Stimulated activated naive CD8-positive, alpha-beta T cell treated with anti-CD3 and anti-CD28 coated beads, Interleukin-15, Interleukin-2, amounts not matched to agents 100 ng/mL and 50 ng/mL, for 24 hours (primary cell): ENCODE data around the gene GPR84.
A peak's percentile ranks its signal among the peaks of the same experiment; 100 is the strongest.

Source experiments
- H3K27ac Mint-ChIP-seq: one replicate; pipeline ENCODE4 v1.8.0; 2021; ENCODE audit warnings: mild to moderate bottlenecking, mixed read lengths
- H3K27me3 Mint-ChIP-seq: one replicate; pipeline ENCODE4 v1.8.0; 2021; ENCODE audit warnings: mixed read lengths
- H3K36me3 Mint-ChIP-seq: one replicate; pipeline ENCODE4 v1.8.0; 2021; ENCODE audit warnings: low read depth, mixed read lengths
- H3K4me1 Mint-ChIP-seq: one replicate; pipeline ENCODE4 v1.8.0; 2021; ENCODE audit warnings: low read depth, mixed read lengths
- H3K4me3 Mint-ChIP-seq: one replicate; pipeline ENCODE4 v1.8.0; 2021; ENCODE audit warnings: mild to moderate bottlenecking, mixed read lengths
- H3K9me3 Mint-ChIP-seq: one replicate; pipeline ENCODE4 v1.8.0; 2021; ENCODE audit warnings: mixed read lengths

Gene GPR84

GRCh38 chr12:54364413-54364812 lies at the start of gene GPR84:
GPR84 (minus strand) TSS chr12:54364486; CDS start chr12:54363851, 635 bp downstream.
- no peaks in the 10 kb centered on the region for H3K9me3 Mint-ChIP-seq
- no peaks in the 10 kb centered on the region for H3K36me3 Mint-ChIP-seq
- peak within 1 kb of the TSS; percentile 52 for H3K4me3 Mint-ChIP-seq

GRCh38 chr12:54413284-54414190 lies 49.3 kb upstream of the GPR84 start:
- H3K9me3 Mint-ChIP-seq = no peaks in the 10 kb centered on the region
- no peaks in the 10 kb centered on the region for H3K27me3 Mint-ChIP-seq
- H3K36me3 Mint-ChIP-seq = peaks cover 10% of the 10 kb centered on the region
- peak overlapping the region; percentile 66 for H3K4me3 Mint-ChIP-seq
- H3K27ac Mint-ChIP-seq = peak overlapping the region; percentile 93
- H3K4me1 Mint-ChIP-seq = peaks cover 69% of the 10 kb centered on the region

More at GRCh38 chr12:54364413-54364812, at the start of gene GPR84:
- Mint-ChIP-seq H3K27ac (peak within 1 kb of the TSS; percentile 53), H3K27me3 (no peaks in the 10 kb centered on the region), H3K4me1 (peaks cover 34% of the 10 kb centered on the region)

GRCh38 chr12:54412786-54413185 lies 48.5 kb upstream of the GPR84 start:
- peak overlapping the region; percentile 93 for H3K27ac Mint-ChIP-seq
- H3K36me3 Mint-ChIP-seq = peaks cover 14% of the 10 kb centered on the region
- H3K27me3 Mint-ChIP-seq = no peaks in the 10 kb centered on the region
- peak overlapping the region; percentile 66 for H3K4me3 Mint-ChIP-seq
- H3K4me1 Mint-ChIP-seq = peaks cover 70% of the 10 kb centered on the region
- H3K9me3 Mint-ChIP-seq = no peaks in the 10 kb centered on the region

DNA sequence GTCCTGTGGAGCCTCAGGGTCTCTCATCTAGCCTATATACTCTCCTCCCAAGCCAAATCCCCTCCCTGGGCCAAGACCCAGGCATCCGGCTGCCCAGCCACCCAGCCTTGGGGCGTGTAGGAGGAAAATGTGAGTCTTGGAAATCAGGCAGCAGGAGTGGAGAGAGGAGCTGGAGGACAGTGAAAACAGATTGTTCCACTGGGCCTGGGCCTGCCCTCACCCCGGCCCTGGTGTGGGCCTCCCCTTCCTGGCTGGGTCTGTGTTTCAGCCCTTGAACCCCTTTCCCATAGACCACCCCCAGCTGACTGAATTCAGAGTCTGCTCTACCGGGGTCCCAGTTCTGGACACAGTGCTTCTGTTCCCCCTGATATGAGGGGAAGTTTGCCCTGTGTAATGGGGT lies 48.1 kb upstream of the GPR84 start:
- Mint-ChIP-seq H3K27ac (peak overlapping the region; percentile 93), H3K36me3 (peaks cover 16% of the 10 kb centered on the region), H3K4me1 (peaks cover 65% of the 10 kb centered on the region), H3K4me3 (peak overlapping the region; percentile 66), H3K9me3 (no peaks in the 10 kb centered on the region), H3K27me3 (no peaks in the 10 kb centered on the region)

- H3K27ac Mint-ChIP-seq = peak overlapping the region; percentile 93
- peaks cover 23% of the 10 kb centered on the region for H3K36me3 Mint-ChIP-seq
- no peaks in the 10 kb centered on the region for H3K27me3 Mint-ChIP-seq
- no peaks in the 10 kb centered on the region for H3K9me3 Mint-ChIP-seq
- peaks cover 58% of the 10 kb centered on the region for H3K4me1 Mint-ChIP-seq
- peak overlapping the region; percentile 6 for H3K4me3 Mint-ChIP-seq
Observed at GRCh38 chr12:54411391-54412241, 47.3 kb upstream of the GPR84 start.

- H3K36me3 Mint-ChIP-seq = peaks cover 35% of the 10 kb centered on the region
- H3K4me1 Mint-ChIP-seq = peaks cover 43% of the 10 kb centered on the region
- no peaks in the 10 kb centered on the region for H3K9me3 Mint-ChIP-seq
- no peak overlapping the region for H3K27ac Mint-ChIP-seq
- H3K27me3 Mint-ChIP-seq = no peaks in the 10 kb centered on the region
- no peak overlapping the region for H3K4me3 Mint-ChIP-seq
Observed at GRCh38 chr12:54409267-54409666, 45.0 kb upstream of the GPR84 start.

- H3K4me1 Mint-ChIP-seq = peaks cover 25% of the 10 kb centered on the region
- H3K36me3 Mint-ChIP-seq = peaks cover 48% of the 10 kb centered on the region
- peak overlapping the region; percentile 51 for H3K27ac Mint-ChIP-seq
- H3K27me3 Mint-ChIP-seq = no peaks in the 10 kb centered on the region
- no peaks in the 10 kb centered on the region for H3K9me3 Mint-ChIP-seq
- H3K4me3 Mint-ChIP-seq = no peak overlapping the region
Observed at GRCh38 chr12:54407183-54407905, 43.1 kb upstream of the GPR84 start.

DNA sequence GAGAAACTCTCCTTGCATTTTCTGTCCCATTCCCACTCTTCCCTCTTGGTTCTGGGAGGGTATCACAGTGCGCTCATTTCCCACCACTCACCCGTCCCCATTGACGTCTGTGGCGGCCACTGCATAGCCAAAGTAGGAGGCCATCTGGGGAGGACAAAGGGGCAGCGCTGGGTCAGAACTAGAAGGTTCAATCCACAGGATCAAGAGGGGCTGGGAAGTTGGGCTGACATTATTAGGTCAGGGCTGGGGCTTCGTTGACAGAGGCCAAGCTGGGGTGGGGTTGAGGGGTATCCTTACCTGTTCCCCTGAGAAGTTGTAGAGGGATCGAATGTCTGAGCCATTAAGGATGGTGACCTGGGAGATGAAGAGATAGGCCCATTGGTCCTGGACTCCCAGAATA lies 41.3 kb upstream of the GPR84 start:
- Mint-ChIP-seq H3K9me3 (no peaks in the 10 kb centered on the region), H3K27me3 (no peaks in the 10 kb centered on the region), H3K4me3 (no peak overlapping the region), H3K27ac (no peak overlapping the region), H3K36me3 (peaks cover 52% of the 10 kb centered on the region), H3K4me1 (peaks cover 10% of the 10 kb centered on the region)

DNA sequence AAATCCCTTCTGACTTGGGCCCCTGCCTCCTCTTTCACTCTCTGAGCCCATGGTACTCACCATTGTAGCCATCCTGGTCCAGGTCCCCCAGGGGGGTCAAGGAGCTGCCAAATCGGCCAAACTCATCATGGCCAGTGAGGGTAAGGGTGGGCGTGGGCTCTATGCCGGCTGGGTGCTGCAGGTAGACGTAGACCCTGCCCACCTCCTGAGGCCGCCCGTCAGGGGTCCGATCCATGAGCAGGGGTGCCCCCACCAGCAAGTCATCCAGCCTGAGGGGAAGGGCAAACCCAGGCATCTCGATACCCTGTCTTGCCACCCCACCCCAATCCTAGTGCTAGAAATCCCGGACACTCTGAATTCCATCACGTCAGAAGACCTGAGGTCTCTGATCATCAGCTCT lies 40.8 kb upstream of the GPR84 start:
- H3K27ac Mint-ChIP-seq = no peak overlapping the region
- H3K4me3 Mint-ChIP-seq = no peak overlapping the region
- peaks cover 56% of the 10 kb centered on the region for H3K36me3 Mint-ChIP-seq
- no peaks in the 10 kb centered on the region for H3K9me3 Mint-ChIP-seq
- peaks cover 10% of the 10 kb centered on the region for H3K4me1 Mint-ChIP-seq
- H3K27me3 Mint-ChIP-seq = no peaks in the 10 kb centered on the region

DNA sequence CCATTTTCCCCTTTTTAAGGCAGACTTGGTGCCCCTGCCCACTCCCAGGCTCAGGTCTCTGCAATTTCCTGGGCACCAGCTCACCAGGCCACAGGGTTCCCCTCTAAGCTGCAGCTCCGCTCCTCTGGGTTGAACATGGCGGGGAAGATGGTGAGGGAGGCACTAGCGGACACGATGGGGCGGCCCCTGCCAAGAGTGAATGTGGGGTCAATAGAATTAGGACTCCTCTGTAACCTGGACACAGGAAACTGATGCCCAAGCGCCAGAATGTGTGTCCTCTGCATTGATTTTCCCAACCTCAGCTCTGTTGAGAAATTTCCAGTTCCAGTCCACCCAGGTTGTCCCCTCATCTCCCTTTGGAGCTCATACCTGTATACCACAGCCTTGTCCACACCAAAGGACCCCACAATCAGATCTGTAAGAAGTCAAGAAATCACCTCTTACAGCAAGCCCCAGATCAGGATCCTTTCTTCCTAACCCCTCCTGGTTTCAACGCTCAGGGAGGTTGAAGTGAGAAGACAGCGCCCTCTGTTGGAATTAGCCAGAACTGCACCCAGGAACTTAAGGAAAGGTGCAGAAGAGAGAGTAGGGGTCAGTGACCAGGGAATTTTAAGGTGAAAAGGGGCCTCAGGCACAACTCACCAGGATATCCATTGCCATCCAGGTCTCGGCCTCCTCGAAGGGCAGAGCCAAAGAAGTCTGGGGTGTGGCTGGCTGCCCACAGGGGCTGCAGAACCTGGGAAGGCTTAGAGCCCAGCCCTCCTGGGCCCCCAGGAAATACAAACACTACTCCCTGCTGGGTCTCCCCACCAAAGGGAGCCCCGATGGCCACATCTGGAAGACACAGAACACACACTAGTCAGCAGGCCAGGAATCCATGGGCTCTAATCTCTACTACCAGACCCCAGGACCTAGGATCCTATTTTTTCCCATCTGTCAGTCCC lies 40.0 kb upstream of the GPR84 start:
- H3K9me3 Mint-ChIP-seq = no peaks in the 10 kb centered on the region
- peaks cover 61% of the 10 kb centered on the region for H3K36me3 Mint-ChIP-seq
- peaks cover 10% of the 10 kb centered on the region for H3K4me1 Mint-ChIP-seq
- no peak overlapping the region for H3K4me3 Mint-ChIP-seq
- no peaks in the 10 kb centered on the region for H3K27me3 Mint-ChIP-seq
- peak overlapping the region; percentile 50 for H3K27ac Mint-ChIP-seq

DNA sequence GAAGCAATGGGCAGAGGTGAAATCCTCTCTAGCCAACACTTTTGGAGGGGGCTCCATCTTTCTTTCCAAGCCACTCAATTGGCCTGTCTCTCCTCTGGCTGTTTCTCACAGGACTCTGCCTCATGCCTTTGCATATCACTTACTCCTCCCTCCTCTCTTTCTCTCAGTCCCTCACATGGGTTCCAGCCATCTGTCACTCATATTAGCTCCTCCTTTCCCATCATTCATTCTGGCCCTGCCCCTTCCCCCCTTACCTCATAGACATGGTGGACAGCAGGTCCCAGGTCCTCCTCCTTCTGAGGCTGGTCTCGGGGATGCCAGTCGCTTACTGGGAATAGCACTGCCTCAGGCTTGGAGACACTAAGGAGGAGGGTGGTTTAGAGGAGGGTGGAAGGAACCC lies 36.8 kb upstream of the GPR84 start:
- Mint-ChIP-seq H3K36me3 (peaks cover 63% of the 10 kb centered on the region), H3K4me1 (peaks cover 7% of the 10 kb centered on the region), H3K27me3 (no peaks in the 10 kb centered on the region), H3K9me3 (no peaks in the 10 kb centered on the region), H3K4me3 (no peak overlapping the region), H3K27ac (no peak overlapping the region)

- no peaks in the 10 kb centered on the region for H3K9me3 Mint-ChIP-seq
- H3K4me3 Mint-ChIP-seq = no peak overlapping the region
- H3K36me3 Mint-ChIP-seq = peaks cover 59% of the 10 kb centered on the region
- H3K4me1 Mint-ChIP-seq = peaks cover 6% of the 10 kb centered on the region
- H3K27me3 Mint-ChIP-seq = no peaks in the 10 kb centered on the region
- no peak overlapping the region for H3K27ac Mint-ChIP-seq
Observed at GRCh38 chr12:54398995-54399793, 34.9 kb upstream of the GPR84 start.

DNA sequence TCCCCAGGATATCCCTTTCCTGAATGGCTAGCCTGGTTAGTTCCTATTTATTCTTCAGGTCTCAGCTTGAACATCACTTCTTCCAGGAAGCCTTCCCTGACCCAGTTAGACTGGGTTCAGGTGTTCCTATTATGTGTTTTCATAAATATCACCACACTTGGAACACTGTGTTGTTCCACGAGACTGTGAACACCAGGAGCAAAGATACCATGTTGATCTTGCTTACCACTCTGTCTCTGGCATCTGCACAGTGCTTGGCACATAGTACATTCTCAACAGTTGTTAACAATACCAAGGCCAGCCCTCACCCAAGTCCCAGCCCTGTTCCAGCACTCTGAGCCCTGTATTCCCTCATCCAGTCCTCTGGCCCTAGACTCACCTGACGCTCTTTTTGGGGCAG lies 33.9 kb upstream of the GPR84 start:
- Mint-ChIP-seq H3K36me3 (peaks cover 51% of the 10 kb centered on the region), H3K27me3 (no peaks in the 10 kb centered on the region), H3K4me3 (no peak overlapping the region), H3K27ac (no peak overlapping the region), H3K9me3 (no peaks in the 10 kb centered on the region), H3K4me1 (peaks cover 12% of the 10 kb centered on the region)
